Measurements from ENCODE around the gene KHSRP.

KHSRP gene

DNA sequence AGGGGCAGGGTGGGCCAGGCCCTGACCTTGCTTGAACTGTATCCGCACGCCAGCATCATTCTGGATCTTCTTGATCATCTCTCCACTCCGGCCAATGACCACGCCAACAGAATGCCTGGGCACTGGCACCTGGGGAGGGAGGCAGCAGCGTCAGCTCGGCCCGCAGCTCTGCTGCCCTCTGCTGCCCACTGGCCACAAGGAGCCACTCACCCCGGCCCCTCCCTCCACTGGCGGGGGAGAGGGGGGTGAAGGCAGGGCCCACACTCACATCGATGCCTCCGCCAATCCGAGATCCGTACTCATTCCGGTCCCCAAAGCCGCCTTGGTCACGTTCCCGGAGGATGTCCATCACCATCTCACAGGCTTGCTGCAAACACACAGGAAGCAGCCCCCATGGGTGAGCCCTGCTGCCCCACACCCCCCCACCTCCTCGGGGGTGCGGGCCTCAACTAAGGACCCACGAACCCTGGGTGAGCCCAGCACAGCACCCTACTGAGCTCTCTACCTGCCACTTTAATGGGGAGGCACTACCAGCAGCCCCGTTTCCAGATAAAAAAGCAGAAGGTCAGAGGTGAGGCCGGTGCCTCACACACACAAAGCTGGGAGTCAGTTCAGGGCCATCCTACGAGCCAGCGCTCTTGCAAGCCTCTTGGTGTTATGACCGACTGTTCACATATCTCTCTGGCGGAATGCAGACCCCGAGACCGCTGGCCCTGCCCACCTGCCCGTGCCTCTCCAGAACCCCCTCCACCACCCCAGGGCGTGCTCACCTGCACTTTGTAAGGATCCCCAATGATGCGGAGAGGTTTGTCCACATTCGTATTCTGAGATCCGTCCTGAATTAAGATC, 6.7 kb downstream of the KHSRP start:
- Histone ChIP-seq H4K20me1 (ENCODE audit: insufficient read depth, low read length, poor library complexity, severe bottlenecking) (peaks cover 80% of the 10 kb centered on the region), H3K9me2 (replicated peaks; ENCODE audit: low read depth, low read length) (no peaks in the 10 kb centered on the region), H3F3A (ENCODE audit: low read depth) (no peaks in the 10 kb centered on the region), H3K4me3 (ENCODE audit: low read length, poor library complexity, severe bottlenecking) (no peak overlapping the region), H3K27me3 (ENCODE audit: insufficient read depth, low read length, poor library complexity, severe bottlenecking) (no peaks in the 10 kb centered on the region), H3K4me2 (ENCODE audit: low read depth, low read length, poor library complexity, severe bottlenecking) (no peak overlapping the region), H3K79me2 (ENCODE audit: insufficient read depth, low read length) (peaks cover 57% of the 10 kb centered on the region), H3K9ac (ENCODE audit: low read depth, low read length, poor library complexity, severe bottlenecking) (no peak overlapping the region), H2AFZ (ENCODE audit: low read length) (no peak overlapping the region), H3K9me3 (ENCODE audit: insufficient read depth, low read depth, low read length) (no peaks in the 10 kb centered on the region), H3K4me1 (ENCODE audit: insufficient read depth, low read length, poor library complexity, severe bottlenecking) (peaks cover 12% of the 10 kb centered on the region), H3K36me3 (ENCODE audit: insufficient read depth, low read length) (peaks cover 82% of the 10 kb centered on the region)
- TF ChIP-seq, protein P1, sequence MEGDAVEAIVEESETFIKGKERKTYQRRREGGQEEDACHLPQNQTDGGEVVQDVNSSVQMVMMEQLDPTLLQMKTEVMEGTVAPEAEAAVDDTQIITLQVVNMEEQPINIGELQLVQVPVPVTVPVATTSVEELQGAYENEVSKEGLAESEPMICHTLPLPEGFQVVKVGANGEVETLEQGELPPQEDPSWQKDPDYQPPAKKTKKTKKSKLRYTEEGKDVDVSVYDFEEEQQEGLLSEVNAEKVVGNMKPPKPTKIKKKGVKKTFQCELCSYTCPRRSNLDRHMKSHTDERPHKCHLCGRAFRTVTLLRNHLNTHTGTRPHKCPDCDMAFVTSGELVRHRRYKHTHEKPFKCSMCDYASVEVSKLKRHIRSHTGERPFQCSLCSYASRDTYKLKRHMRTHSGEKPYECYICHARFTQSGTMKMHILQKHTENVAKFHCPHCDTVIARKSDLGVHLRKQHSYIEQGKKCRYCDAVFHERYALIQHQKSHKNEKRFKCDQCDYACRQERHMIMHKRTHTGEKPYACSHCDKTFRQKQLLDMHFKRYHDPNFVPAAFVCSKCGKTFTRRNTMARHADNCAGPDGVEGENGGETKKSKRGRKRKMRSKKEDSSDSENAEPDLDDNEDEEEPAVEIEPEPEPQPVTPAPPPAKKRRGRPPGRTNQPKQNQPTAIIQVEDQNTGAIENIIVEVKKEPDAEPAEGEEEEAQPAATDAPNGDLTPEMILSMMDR (conservative IDR thresholded peaks at IDR 0.05; ENCODE audit: low read length): peak; percentile 34; the same call in 1 of the 2 replicates
- TF ChIP-seq EZH2phosphoT487 (IDR thresholded peaks at IDR 0.05; ENCODE audit: borderline replicate concordance): no peak

GRCh38 chr19:6416658-6417405, 7.8 kb downstream of the KHSRP start:
- H3K36me3 ChIP-seq (ENCODE audit: insufficient read depth, low read length): peaks cover 86% of the 10 kb centered on the region
- no peaks in the 10 kb centered on the region for H3F3A ChIP-seq (ENCODE audit: low read depth)
- H3K4me3 ChIP-seq (ENCODE audit: low read length, poor library complexity, severe bottlenecking): no peak overlapping the region
- no peak overlapping the region for H3K4me2 ChIP-seq (ENCODE audit: low read depth, low read length, poor library complexity, severe bottlenecking)
- peaks cover 74% of the 10 kb centered on the region for H4K20me1 ChIP-seq (ENCODE audit: insufficient read depth, low read length, poor library complexity, severe bottlenecking)
- peaks cover 46% of the 10 kb centered on the region for H3K79me2 ChIP-seq (ENCODE audit: insufficient read depth, low read length)
- H3K9me2 ChIP-seq (replicated peaks; ENCODE audit: low read depth, low read length): no peaks in the 10 kb centered on the region
- TF ChIP-seq EZH2phosphoT487 (IDR thresholded peaks at IDR 0.05; ENCODE audit: borderline replicate concordance): no peak
- TF ChIP-seq, protein P1 (conservative IDR thresholded peaks at IDR 0.05; ENCODE audit: low read length): no peak
- no peaks in the 10 kb centered on the region for H3K9me3 ChIP-seq (ENCODE audit: insufficient read depth, low read depth, low read length)
- peaks cover 3% of the 10 kb centered on the region for H3K4me1 ChIP-seq (ENCODE audit: insufficient read depth, low read length, poor library complexity, severe bottlenecking)
- no peaks in the 10 kb centered on the region for H3K27me3 ChIP-seq (ENCODE audit: insufficient read depth, low read length, poor library complexity, severe bottlenecking)
- no peak overlapping the region for H2AFZ ChIP-seq (ENCODE audit: low read length)
- H3K9ac ChIP-seq (ENCODE audit: low read depth, low read length, poor library complexity, severe bottlenecking): no peak overlapping the region

DNA sequence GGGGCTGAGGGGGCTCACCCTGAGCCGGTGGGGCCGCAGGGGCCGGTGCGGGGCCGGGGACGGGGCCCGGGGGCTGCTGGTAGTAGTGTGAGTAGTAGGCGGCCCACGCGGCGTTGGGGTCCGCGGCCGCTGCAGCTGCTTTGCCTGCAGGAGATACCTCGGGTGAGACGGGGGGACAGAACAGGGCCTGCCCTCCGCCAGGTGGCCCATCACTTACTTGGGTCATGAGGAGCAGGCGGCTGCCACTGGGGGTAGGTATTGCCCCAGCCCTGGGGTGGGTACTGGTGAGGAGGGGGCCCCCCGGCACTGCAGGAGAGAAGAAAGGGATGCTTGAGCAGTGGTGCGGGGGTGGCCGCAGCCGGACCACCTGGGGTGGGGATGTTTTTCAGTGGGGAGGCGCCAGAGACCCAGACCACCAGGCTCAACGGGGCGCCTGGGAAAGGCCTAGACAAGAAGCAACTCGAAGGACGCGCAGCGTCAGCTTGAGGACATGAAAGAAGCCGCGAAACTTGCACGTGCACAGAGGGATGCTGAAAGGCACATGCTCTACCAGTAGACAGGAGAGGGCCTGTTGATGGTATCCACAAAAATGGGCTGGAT, 8.9 kb downstream of the KHSRP start:
- H3K4me2 ChIP-seq (ENCODE audit: low read depth, low read length, poor library complexity, severe bottlenecking): no peak overlapping the region
- H4K20me1 ChIP-seq (ENCODE audit: insufficient read depth, low read length, poor library complexity, severe bottlenecking): peaks cover 63% of the 10 kb centered on the region
- no peak overlapping the region for H2AFZ ChIP-seq (ENCODE audit: low read length)
- H3K27me3 ChIP-seq (ENCODE audit: insufficient read depth, low read length, poor library complexity, severe bottlenecking): no peaks in the 10 kb centered on the region
- no peak overlapping the region for H3K4me3 ChIP-seq (ENCODE audit: low read length, poor library complexity, severe bottlenecking)
- H3K9ac ChIP-seq (ENCODE audit: low read depth, low read length, poor library complexity, severe bottlenecking): no peak overlapping the region
- H3K79me2 ChIP-seq (ENCODE audit: insufficient read depth, low read length): peaks cover 35% of the 10 kb centered on the region
- H3K9me3 ChIP-seq (ENCODE audit: insufficient read depth, low read depth, low read length): no peaks in the 10 kb centered on the region
- no peaks in the 10 kb centered on the region for H3K9me2 ChIP-seq (replicated peaks; ENCODE audit: low read depth, low read length)
- peaks cover 77% of the 10 kb centered on the region for H3K36me3 ChIP-seq (ENCODE audit: insufficient read depth, low read length)
- no peaks in the 10 kb centered on the region for H3K4me1 ChIP-seq (ENCODE audit: insufficient read depth, low read length, poor library complexity, severe bottlenecking)
- no peaks in the 10 kb centered on the region for H3F3A ChIP-seq (ENCODE audit: low read depth)
- TF ChIP-seq, protein P1 (conservative IDR thresholded peaks at IDR 0.05; ENCODE audit: low read length): no peak
- no peak for TF ChIP-seq EZH2phosphoT487 (IDR thresholded peaks at IDR 0.05; ENCODE audit: borderline replicate concordance)
